C4-2B (cell line): ENCODE results near the gene HACE1.

Experiments used
- ZFX ChIP-seq: fragments of 450-650 bp; IDR thresholded peaks from 2 replicates; pipeline ENCODE4 v1.6.1; 2017
- TF ChIP-seq, protein P1 (sequence below): fragments of 450-650 bp; conservative IDR thresholded peaks from 2 replicates; pipeline ENCODE4 v1.5.1; 2017; ENCODE audit warnings: mild to moderate bottlenecking

GRCh38 chr6:104713982-104714381 lies 145.7 kb downstream of the HACE1 start:
- TF ChIP-seq, protein P1, sequence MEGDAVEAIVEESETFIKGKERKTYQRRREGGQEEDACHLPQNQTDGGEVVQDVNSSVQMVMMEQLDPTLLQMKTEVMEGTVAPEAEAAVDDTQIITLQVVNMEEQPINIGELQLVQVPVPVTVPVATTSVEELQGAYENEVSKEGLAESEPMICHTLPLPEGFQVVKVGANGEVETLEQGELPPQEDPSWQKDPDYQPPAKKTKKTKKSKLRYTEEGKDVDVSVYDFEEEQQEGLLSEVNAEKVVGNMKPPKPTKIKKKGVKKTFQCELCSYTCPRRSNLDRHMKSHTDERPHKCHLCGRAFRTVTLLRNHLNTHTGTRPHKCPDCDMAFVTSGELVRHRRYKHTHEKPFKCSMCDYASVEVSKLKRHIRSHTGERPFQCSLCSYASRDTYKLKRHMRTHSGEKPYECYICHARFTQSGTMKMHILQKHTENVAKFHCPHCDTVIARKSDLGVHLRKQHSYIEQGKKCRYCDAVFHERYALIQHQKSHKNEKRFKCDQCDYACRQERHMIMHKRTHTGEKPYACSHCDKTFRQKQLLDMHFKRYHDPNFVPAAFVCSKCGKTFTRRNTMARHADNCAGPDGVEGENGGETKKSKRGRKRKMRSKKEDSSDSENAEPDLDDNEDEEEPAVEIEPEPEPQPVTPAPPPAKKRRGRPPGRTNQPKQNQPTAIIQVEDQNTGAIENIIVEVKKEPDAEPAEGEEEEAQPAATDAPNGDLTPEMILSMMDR = no peak
- no peak for TF ChIP-seq ZFX
